Fibroblast of villous mesenchyme (primary cell): ENCODE results near the gene CLDN22. TPM values are rescaled to one million over a fixed set of nuclear protein-coding genes. Genes with fewer than 3 reads are reported as not detected.

Experiments used
- DNase-seq: peaks from one replicate; pipeline ENCODE4 v3.0.0-alpha.2; 2010; ENCODE audit warnings: low read depth
- H3K4me3 ChIP-seq: 2 replicates; pipeline ENCODE4 v1.5.1; 2011; ENCODE audit warnings: low read depth, mild to moderate bottlenecking, low read length
- total RNA-seq: library from RNA; depleted of rRNA; stranded (reverse); fragments of >200 nt; gene quantifications from 2 replicates; pipeline ENCODE4 v1.2.3, GENCODE V29; 2012
- TF ChIP-seq, protein P1 (sequence below): IDR thresholded peaks from 2 replicates; pipeline ENCODE4 v1.5.1; 2012; ENCODE audit warnings: low read depth, mild to moderate bottlenecking, low read length; ENCODE audit not compliant: insufficient read depth

The CLDN22 gene
- total RNA-seq, 1 donor = under 0.01 TPM

DNA sequence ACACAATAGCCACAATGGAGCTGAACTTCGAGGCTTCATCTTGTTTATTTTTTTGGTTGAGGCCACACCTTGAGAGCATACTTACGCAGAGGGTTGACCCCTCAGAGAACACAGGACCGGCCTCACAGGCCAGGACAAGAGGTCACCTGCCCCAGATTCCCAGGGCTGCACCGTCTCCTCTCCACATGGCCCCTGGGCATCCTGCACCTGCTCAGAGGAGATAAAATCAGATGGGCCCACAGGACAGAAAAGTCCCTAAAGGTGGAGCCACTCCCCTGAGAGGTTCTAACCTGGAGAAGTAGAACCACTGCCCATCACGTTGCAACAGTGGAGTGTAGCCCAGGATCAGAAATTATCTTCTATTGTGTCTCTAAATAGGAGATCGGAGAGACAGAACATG is 3.2 kb upstream of the CLDN22 start:
- TF ChIP-seq, protein P1, sequence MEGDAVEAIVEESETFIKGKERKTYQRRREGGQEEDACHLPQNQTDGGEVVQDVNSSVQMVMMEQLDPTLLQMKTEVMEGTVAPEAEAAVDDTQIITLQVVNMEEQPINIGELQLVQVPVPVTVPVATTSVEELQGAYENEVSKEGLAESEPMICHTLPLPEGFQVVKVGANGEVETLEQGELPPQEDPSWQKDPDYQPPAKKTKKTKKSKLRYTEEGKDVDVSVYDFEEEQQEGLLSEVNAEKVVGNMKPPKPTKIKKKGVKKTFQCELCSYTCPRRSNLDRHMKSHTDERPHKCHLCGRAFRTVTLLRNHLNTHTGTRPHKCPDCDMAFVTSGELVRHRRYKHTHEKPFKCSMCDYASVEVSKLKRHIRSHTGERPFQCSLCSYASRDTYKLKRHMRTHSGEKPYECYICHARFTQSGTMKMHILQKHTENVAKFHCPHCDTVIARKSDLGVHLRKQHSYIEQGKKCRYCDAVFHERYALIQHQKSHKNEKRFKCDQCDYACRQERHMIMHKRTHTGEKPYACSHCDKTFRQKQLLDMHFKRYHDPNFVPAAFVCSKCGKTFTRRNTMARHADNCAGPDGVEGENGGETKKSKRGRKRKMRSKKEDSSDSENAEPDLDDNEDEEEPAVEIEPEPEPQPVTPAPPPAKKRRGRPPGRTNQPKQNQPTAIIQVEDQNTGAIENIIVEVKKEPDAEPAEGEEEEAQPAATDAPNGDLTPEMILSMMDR = no peak
- no peak for DNase-seq

DNA sequence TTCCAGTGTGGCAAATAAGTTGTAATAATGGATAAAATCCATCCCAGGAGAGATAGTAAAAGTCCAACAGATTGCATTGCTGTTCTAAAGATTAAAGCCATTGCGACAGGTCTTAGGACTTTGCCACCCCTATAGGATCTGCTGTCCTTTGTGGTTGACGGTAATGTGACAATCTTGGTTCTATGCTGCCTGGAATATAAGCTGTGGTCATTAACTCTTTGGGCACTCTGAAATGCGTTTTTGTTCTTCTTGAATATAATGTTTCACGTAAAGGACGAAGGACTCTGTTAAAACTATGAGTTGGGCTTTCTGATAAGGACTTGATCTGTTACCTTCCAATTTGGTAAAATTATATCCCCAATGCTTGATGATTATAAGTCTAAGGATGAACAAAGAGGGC is 2.2 kb upstream of the CLDN22 start, which contains the start of gene CLDN24:
Gene CLDN24, minus strand, starts transcription at position 101 of the 400 bp plus-strand sequence. Its CDS starts 0 bp downstream, at position 101.
- no peak for DNase-seq
- TF ChIP-seq, protein P1 = no peak
- no peak within 1 kb of the TSS for H3K4me3 ChIP-seq

More for the DNA sequence above, 3.2 kb upstream of the CLDN22 start:
- H3K4me3 ChIP-seq = no peak overlapping the region

DNA sequence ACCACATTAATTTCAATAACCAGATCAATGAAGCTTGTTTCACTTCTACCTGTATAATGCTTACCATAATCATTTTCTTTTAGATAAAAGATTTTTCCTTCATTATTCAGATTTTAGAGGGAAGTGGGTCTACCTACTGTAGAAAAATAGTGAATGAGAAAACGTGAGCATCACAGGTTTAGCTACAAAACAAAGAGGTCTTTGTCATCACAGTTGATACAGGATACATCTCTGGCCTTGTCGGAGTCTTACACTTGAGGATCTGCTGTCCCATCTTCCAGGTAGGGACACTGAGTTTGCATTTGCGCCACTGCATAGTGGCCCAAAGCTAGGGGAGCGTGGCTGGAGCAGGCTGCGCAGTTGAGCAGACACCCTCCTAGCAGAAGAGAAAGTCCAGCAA is 1.4 kb upstream of the CLDN22 start:
- TF ChIP-seq, protein P1 = no peak
- DNase-seq = no peak

GRCh38 chr4:183321079-183321478 is 1.0 kb upstream of the CLDN22 start:
- TF ChIP-seq, protein P1 = no peak
- DNase-seq = no peak
- no peak overlapping the region for H3K4me3 ChIP-seq

More for the DNA sequence above, 1.4 kb upstream of the CLDN22 start:
- no peak overlapping the region for H3K4me3 ChIP-seq

GRCh38 chr4:183318656-183319055 is 1.4 kb downstream of the CLDN22 start:
- H3K4me3 ChIP-seq = no peak overlapping the region
- DNase-seq = no peak
- TF ChIP-seq, protein P1 = no peak

GRCh38 chr4:183314806-183315205 is 5.3 kb downstream of the CLDN22 start:
- DNase-seq = no peak
- H3K4me3 ChIP-seq = no peak overlapping the region
- TF ChIP-seq, protein P1 = no peak

- TF ChIP-seq, protein P1 = no peak
- no peak overlapping the region for H3K4me3 ChIP-seq
- DNase-seq = no peak
Measured at GRCh38 chr4:183314336-183314735, 5.7 kb downstream of the CLDN22 start.
